Fibroblast of mammary gland (primary cell): ENCODE results near the gene ZC3H15.
"Not testable (repeated sequence)": the region's sequence is repeated elsewhere in the genome, so short reads cannot be mapped to it uniquely, and the experiment has no call there.

Experiments used
- DNase-seq: peaks from one replicate; pipeline ENCODE4 v3.0.0-alpha.2; 2010; ENCODE audit warnings: low read depth
- H3K4me3 ChIP-seq: 2 replicates; pipeline ENCODE4 v1.5.1; 2011; ENCODE audit warnings: low read depth, mild to moderate bottlenecking, low read length, moderate library complexity; ENCODE audit not compliant: control insufficient read depth
- CTCF ChIP-seq: conservative IDR thresholded peaks from 2 replicates; pipeline ENCODE4 v1.5.1; 2011; ENCODE audit warnings: low read depth, low read length, inconsistent platforms; ENCODE audit not compliant: control insufficient read depth, insufficient read depth

ZC3H15 gene

GRCh38 chr2:186516396-186516795, 30.3 kb downstream of the ZC3H15 start:
- DNase-seq: no peak
- H3K4me3 ChIP-seq: no peak overlapping the region
- no peak for TF ChIP-seq CTCF

DNA sequence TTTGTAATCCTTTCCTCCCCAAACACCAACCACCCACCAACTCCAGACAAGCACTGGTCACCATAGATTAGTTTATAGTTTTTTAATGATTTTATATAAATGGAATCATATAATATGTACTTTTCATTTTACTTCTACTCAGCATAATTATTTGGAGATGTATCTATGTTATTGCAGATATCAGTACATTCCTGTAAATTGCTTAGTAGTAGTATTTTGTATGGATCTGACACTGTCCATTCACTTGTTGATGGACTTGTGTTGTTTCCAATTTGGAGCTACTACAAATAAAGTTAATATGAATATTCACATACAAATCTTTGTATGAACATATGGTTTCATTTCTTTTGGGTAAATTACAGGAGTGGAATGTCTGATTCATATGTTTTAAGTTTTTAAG, 31.0 kb downstream of the ZC3H15 start:
- no peak overlapping the region for H3K4me3 ChIP-seq
- no peak for TF ChIP-seq CTCF
- no peak for DNase-seq

GRCh38 chr2:186518291-186518690, 32.2 kb downstream of the ZC3H15 start:
- no peak for DNase-seq
- no peak overlapping the region for H3K4me3 ChIP-seq
- no peak for TF ChIP-seq CTCF

GRCh38 chr2:186518945-186519344, 32.9 kb downstream of the ZC3H15 start:
- DNase-seq: no peak
- TF ChIP-seq CTCF: no peak
- H3K4me3 ChIP-seq: no peak overlapping the region

GRCh38 chr2:186521570-186522153, 35.6 kb downstream of the ZC3H15 start:
- not testable (repeated sequence) for H3K4me3 ChIP-seq, DNase-seq

GRCh38 chr2:186522450-186522849, 36.4 kb downstream of the ZC3H15 start:
- TF ChIP-seq CTCF: no peak
- no peak for DNase-seq
- no peak overlapping the region for H3K4me3 ChIP-seq

- peak; percentile 58 for DNase-seq
- no peak overlapping the region for H3K4me3 ChIP-seq
- TF ChIP-seq CTCF: no peak
These were observed 37.7 kb downstream of the ZC3H15 start for GRCh38 chr2:186523791-186524190.
